Right lobe of liver (tissue), 4 donors: ENCODE data around the gene SERPINI1.

Source experiments
- POLR2A ChIP-seq: fragments of 450-650 bp; IDR thresholded peaks from one replicate; pipeline ENCODE4 v1.6.1; 2017; ENCODE audit warnings: antibody characterized with exemption, mild to moderate bottlenecking
- TF ChIP-seq, protein P1 (sequence below), 4 donors: fragments of 200-600 bp in 3 of 4; fragments of 450-650 bp in 1 of 4; IDR thresholded peaks; one replicate each; pipeline versions ENCODE4 v1.5.1 to v1.8.0; 2016 to 2022; ENCODE audit warnings: antibody characterized with exemption in 4 of 4, mild to moderate bottlenecking in 2 of 4
- donor health status: DM: no; HTN: no; CAD: no.
- donor health status: DM: no; HTN: no; CAD: no.
- donor health status: DM: no; HTN: yes; CAD: no.

DNA sequence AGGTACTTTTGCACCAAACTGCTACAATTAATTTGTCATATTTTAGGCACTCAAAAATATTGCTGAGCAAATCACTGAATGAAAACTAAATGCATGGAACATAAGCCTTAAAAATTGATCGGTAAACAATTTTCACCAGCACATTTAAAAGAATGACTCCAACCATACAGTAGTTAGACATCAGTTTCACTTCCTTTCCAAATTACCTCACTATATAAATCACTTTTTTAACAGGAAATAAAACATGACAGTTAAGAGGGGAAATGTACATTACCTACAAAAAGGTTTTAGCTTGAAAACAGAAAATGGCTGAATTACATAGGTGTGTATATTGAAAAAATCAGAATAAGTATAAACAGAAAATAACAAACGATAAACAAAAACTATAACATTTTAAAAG, 108.4 kb downstream of the SERPINI1 start:
- TF ChIP-seq, protein P1, sequence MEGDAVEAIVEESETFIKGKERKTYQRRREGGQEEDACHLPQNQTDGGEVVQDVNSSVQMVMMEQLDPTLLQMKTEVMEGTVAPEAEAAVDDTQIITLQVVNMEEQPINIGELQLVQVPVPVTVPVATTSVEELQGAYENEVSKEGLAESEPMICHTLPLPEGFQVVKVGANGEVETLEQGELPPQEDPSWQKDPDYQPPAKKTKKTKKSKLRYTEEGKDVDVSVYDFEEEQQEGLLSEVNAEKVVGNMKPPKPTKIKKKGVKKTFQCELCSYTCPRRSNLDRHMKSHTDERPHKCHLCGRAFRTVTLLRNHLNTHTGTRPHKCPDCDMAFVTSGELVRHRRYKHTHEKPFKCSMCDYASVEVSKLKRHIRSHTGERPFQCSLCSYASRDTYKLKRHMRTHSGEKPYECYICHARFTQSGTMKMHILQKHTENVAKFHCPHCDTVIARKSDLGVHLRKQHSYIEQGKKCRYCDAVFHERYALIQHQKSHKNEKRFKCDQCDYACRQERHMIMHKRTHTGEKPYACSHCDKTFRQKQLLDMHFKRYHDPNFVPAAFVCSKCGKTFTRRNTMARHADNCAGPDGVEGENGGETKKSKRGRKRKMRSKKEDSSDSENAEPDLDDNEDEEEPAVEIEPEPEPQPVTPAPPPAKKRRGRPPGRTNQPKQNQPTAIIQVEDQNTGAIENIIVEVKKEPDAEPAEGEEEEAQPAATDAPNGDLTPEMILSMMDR (IDR thresholded peaks at IDR 0.05), result no peak
- TF ChIP-seq POLR2A, result no peak
